HCT116 (cell line): ENCODE data around the gene MICALL2.

ENCODE experiments used
- ATF3 ChIP-seq: IDR thresholded peaks from 2 replicates; pipeline ENCODE4 v1.6.1; 2012
- CTCF ChIP-seq, 3 experiments: fragments of 200-600 bp in 1 of 3; sonication (generic) in 1 of 3; IDR thresholded peaks in 2 of 3; conservative IDR thresholded peaks in 1 of 3; 2 replicates each; pipeline ENCODE4 v1.5.1; 2012 to 2017; ENCODE audit warnings: low read depth in 2 of 3, low read length in 2 of 3, antibody characterized with exemption in 1 of 3, borderline replicate concordance in 1 of 3, control low read depth in 1 of 3, mild to moderate bottlenecking in 1 of 3, mixed read lengths in 1 of 3, mixed run types in 1 of 3, moderate library complexity in 1 of 3; ENCODE audit not compliant: insufficient read depth in 1 of 3
- EZH2 ChIP-seq: fragments of 200-600 bp; sonication (generic); IDR thresholded peaks from 2 replicates; pipeline ENCODE4 v1.6.1; 2017; ENCODE audit warnings: antibody characterized with exemption, mixed run types
- EZH2phosphoT487 ChIP-seq: fragments of 200-600 bp; IDR thresholded peaks from 2 replicates; pipeline ENCODE4 v1.6.1; 2018; ENCODE audit warnings: antibody characterized with exemption, borderline replicate concordance
- FOSL1 ChIP-seq: IDR thresholded peaks from 2 replicates; pipeline ENCODE4 v1.6.1; 2012; ENCODE audit warnings: low read depth
- POLR2A ChIP-seq: IDR thresholded peaks from 2 replicates; pipeline ENCODE4 v1.7.0; 2011; ENCODE audit warnings: borderline replicate concordance; ENCODE audit not compliant: insufficient read depth, insufficient read length; ENCODE audit errors: extremely low read depth
- POLR2AphosphoS5 ChIP-seq: IDR thresholded peaks from 2 replicates; pipeline ENCODE4 v1.6.1; 2011; ENCODE audit warnings: mild to moderate bottlenecking, low read depth, low read length, moderate library complexity
- REST ChIP-seq: IDR thresholded peaks from 2 replicates; pipeline ENCODE4 v1.6.1; 2012; ENCODE audit warnings: low read depth
- TCF7L2 ChIP-seq: IDR thresholded peaks from 2 replicates; pipeline ENCODE4 v1.7.0; 2011; ENCODE audit warnings: borderline replicate concordance, inconsistent platforms; ENCODE audit not compliant: insufficient read depth, insufficient read length; ENCODE audit errors: extremely low read depth
- ZBTB33 ChIP-seq: IDR thresholded peaks from 2 replicates; pipeline ENCODE4 v1.6.1; 2011; ENCODE audit warnings: mild to moderate bottlenecking, low read length, moderate library complexity; ENCODE audit not compliant: insufficient replicate concordance; ENCODE audit errors: extremely low read depth
- ZFX ChIP-seq: fragments of 450-650 bp; IDR thresholded peaks from 2 replicates; pipeline ENCODE4 v1.6.1; 2017

GRCh38 chr7:1455955-1456354 lies 3.3 kb downstream of the MICALL2 start:
- no peak for TF ChIP-seq ZFX
- TF ChIP-seq FOSL1, result no peak
- no peak for TF ChIP-seq ATF3
- no peak for TF ChIP-seq REST
- TF ChIP-seq CTCF (IDR thresholded peaks at IDR 0.05 in 2 of 3, conservative IDR thresholded peaks at IDR 0.05 in 1 of 3; ENCODE audit: borderline replicate concordance in 1 of 3, insufficient read depth in 1 of 3, low read depth in 2 of 3, low read length in 2 of 3), result no peak
- TF ChIP-seq POLR2AphosphoS5, result no peak
- no peak for TF ChIP-seq EZH2phosphoT487
- TF ChIP-seq EZH2, result no peak
- no peak for TF ChIP-seq ZBTB33
- no peak for TF ChIP-seq POLR2A
- TF ChIP-seq TCF7L2, result no peak
